Kidney capillary endothelial cell (primary cell): Measurements from ENCODE around the gene HMHB1.
"Not testable (repeated sequence)": the region's sequence is repeated elsewhere in the genome, so short reads cannot be mapped to it uniquely, and the experiment has no call there.

Source experiments
- DNase-seq: peaks from one replicate; pipeline ENCODE4 v3.0.0-alpha.2; 2018; ENCODE audit warnings: low spot score

Gene HMHB1

GRCh38 chr5:143801252-143801939, 10.6 kb upstream of the HMHB1 start:
- no peak for DNase-seq

- no peak for DNase-seq
Measured at GRCh38 chr5:143805861-143806260, 6.1 kb upstream of the HMHB1 start.

GRCh38 chr5:143806579-143806978, 5.4 kb upstream of the HMHB1 start:
- DNase-seq, result no peak

- no peak for DNase-seq
Measured at GRCh38 chr5:143807401-143807800, 4.6 kb upstream of the HMHB1 start.

- DNase-seq, result not testable (repeated sequence)
Measured at GRCh38 chr5:143816370-143816769, 4.4 kb downstream of the HMHB1 start.

GRCh38 chr5:143819716-143820115, 7.8 kb downstream of the HMHB1 start:
- no peak for DNase-seq

GRCh38 chr5:143820451-143820850, 8.5 kb downstream of the HMHB1 start:
- DNase-seq, result no peak

GRCh38 chr5:143824851-143825720, 13.1 kb downstream of the HMHB1 start:
- peak; percentile 79 for DNase-seq

- no peak for DNase-seq
Measured at GRCh38 chr5:143826951-143827444, 15.0 kb downstream of the HMHB1 start.

- no peak for DNase-seq
Measured at GRCh38 chr5:143828710-143829109, 16.7 kb downstream of the HMHB1 start.

GRCh38 chr5:143833177-143833576, 21.2 kb downstream of the HMHB1 start:
- DNase-seq, result no peak

- no peak for DNase-seq
Measured at GRCh38 chr5:143835251-143835650, 23.3 kb downstream of the HMHB1 start.

GRCh38 chr5:143836161-143836725, 24.3 kb downstream of the HMHB1 start:
- no peak for DNase-seq

- no peak for DNase-seq
Measured at GRCh38 chr5:143837306-143837848, 25.4 kb downstream of the HMHB1 start.

GRCh38 chr5:143841446-143841845, 29.5 kb downstream of the HMHB1 start:
- no peak for DNase-seq

- no peak for DNase-seq
Measured at GRCh38 chr5:143842920-143843319, 31.0 kb downstream of the HMHB1 start.

- no peak for DNase-seq
Measured at GRCh38 chr5:143843461-143843860, 31.5 kb downstream of the HMHB1 start.

GRCh38 chr5:143850050-143850683, 38.2 kb downstream of the HMHB1 start:
- DNase-seq, result no peak

- no peak for DNase-seq
Measured at GRCh38 chr5:143851383-143851782, 39.4 kb downstream of the HMHB1 start.

- no peak for DNase-seq
Measured at GRCh38 chr5:143860211-143860610, 48.2 kb downstream of the HMHB1 start.

GRCh38 chr5:143862271-143862670, 50.3 kb downstream of the HMHB1 start:
- DNase-seq, result no peak

GRCh38 chr5:143865426-143866025, 53.6 kb downstream of the HMHB1 start:
- DNase-seq, result no peak
